HepG2 (cell line): ENCODE data around the gene ANKS1B. TPM values are rescaled to one million over a fixed set of nuclear protein-coding genes. Genes with fewer than 3 reads are reported as not detected.

Experiments
- ATAC-seq: fragments of 200-7000 bp; cut with Tn5 transposase; 3 replicates; pipeline ENCODE4 v1.9.1; 2020; ENCODE audit warnings: mild to moderate bottlenecking, moderate library complexity
- BruUV-seq: library from RNA; stranded (reverse); fragments of 400-500 nt; replicated peaks from 2 replicates; lab custom pipeline; 2021; lab: Mats Ljungman, UMichigan
- CTCF ChIA-PET: fragments of 300-600 bp; formaldehyde crosslinking; extraction: SDS; loops from one replicate; lab custom pipeline; 2021; ENCODE audit warnings: low total read pairs, inconsistent platforms, low intra/inter-chr PET ratio; lab: Yijun Ruan, JAX
- POLR2A ChIA-PET: fragments of 350-600 bp; sonication (Branson Sonifier 250); formaldehyde crosslinking; loops from one replicate; lab custom pipeline; 2020; ENCODE audit warnings: antibody characterized with exemption, inconsistent platforms; lab: Yijun Ruan, JAX
- DNase-seq: peaks from one replicate; pipeline ENCODE4 v3.0.0-alpha.2; 2015; ENCODE audit warnings: low spot score
- FAIRE-seq: peaks from 3 replicates; lab custom pipeline; 2011; peaks lifted over from hg19 to GRCh38; lab: Jason Lieb, UNC
- H2AFZ ChIP-seq: one replicate; pipeline ENCODE4 v1.6.1; 2011; ENCODE audit warnings: low read length, inconsistent platforms
- H3K27ac ChIP-seq: fragments of 300-600 bp; 3 replicates; pipeline ENCODE4 v1.8.0; 2011; ENCODE audit warnings: mixed run types, mild to moderate bottlenecking, mixed read lengths, low read length, inconsistent platforms; ENCODE audit not compliant: insufficient read depth; ENCODE audit errors: extremely low read length
- H3K27me3 ChIP-seq, 2 experiments: fragments of 200-600 bp in 1 of 2; 2 replicates in 1 of 2; 3 replicates in 1 of 2; pipeline versions ENCODE4 v1.6.0 to v1.8.0; 2011; ENCODE audit warnings: low read length in 2 of 2, mild to moderate bottlenecking in 2 of 2, moderate library complexity in 2 of 2, inconsistent platforms in 1 of 2; ENCODE audit not compliant: insufficient read depth in 2 of 2, control insufficient read depth in 1 of 2
- H3K36me3 ChIP-seq, 2 experiments: fragments of 200-600 bp in 1 of 2; replicated peaks in 1 of 2; 2 replicates in 1 of 2; 3 replicates in 1 of 2; pipeline versions ENCODE4 v1.5.1 to v1.8.0; 2011; ENCODE audit warnings: low read length in 2 of 2, inconsistent platforms in 1 of 2; ENCODE audit not compliant: insufficient read depth in 2 of 2, control insufficient read depth in 1 of 2
- H3K4me1 ChIP-seq: 2 replicates; pipeline ENCODE4 v1.5.1; 2012; ENCODE audit warnings: low read length, inconsistent platforms; ENCODE audit not compliant: insufficient read depth
- H3K4me2 ChIP-seq: 2 replicates; pipeline ENCODE4 v1.6.0; 2011; ENCODE audit warnings: low read depth, low read length, inconsistent platforms
- H3K4me3 ChIP-seq, 3 experiments: fragments of 200-600 bp in 1 of 3; sonication (generic), shearing (Covaris generic) in 1 of 3; replicated peaks in 1 of 3; 2 replicates each; pipeline ENCODE4 v1.5.1; 2011 to 2016; ENCODE audit warnings: low read length in 3 of 3, inconsistent platforms in 2 of 3, low read depth in 2 of 3, mild to moderate bottlenecking in 2 of 3, control low read depth in 1 of 3, mixed read lengths in 1 of 3; ENCODE audit not compliant: insufficient read depth in 1 of 3
- H3K79me2 ChIP-seq: one replicate; pipeline ENCODE4 v1.6.1; 2011; ENCODE audit warnings: low read length, inconsistent platforms; ENCODE audit not compliant: insufficient read depth
- H3K9ac ChIP-seq: 2 replicates; pipeline ENCODE4 v1.6.0; 2011; ENCODE audit warnings: mild to moderate bottlenecking, low read depth, low read length, inconsistent platforms; ENCODE audit not compliant: insufficient read depth
- H3K9me3 ChIP-seq: 2 replicates; pipeline ENCODE4 v1.5.1; 2012; ENCODE audit warnings: mild to moderate bottlenecking, low read length
- H4K20me1 ChIP-seq: 2 replicates; pipeline ENCODE4 v1.6.0; 2011; ENCODE audit warnings: inconsistent platforms, mild to moderate bottlenecking, low read length, moderate library complexity; ENCODE audit not compliant: insufficient read depth
- ARID2 ChIP-seq: sonication (generic); formaldehyde crosslinking; IDR thresholded peaks from 2 replicates; pipeline ENCODE4 v1.8.1; 2022; ENCODE audit warnings: mild to moderate bottlenecking, missing genetic modification reagents, borderline replicate concordance
- GPN1 ChIP-seq: sonication (generic); formaldehyde crosslinking; IDR thresholded peaks from 2 replicates; pipeline ENCODE4 v1.5.1; 2020; ENCODE audit warnings: missing genetic modification reagents, borderline replicate concordance
- RXRB ChIP-seq: IDR thresholded peaks from 2 replicates; pipeline ENCODE4 v1.6.1; 2016; ENCODE audit warnings: borderline replicate concordance, missing genetic modification reagents, missing compliant biosample characterization
- SRSF4 ChIP-seq: fragments of 200-400 bp; formaldehyde crosslinking; IDR thresholded peaks from one replicate; pipeline ENCODE4 v1.6.1; 2018; ENCODE audit warnings: mild to moderate bottlenecking, low read depth, low read length, moderate library complexity; ENCODE audit not compliant: poor library complexity, severe bottlenecking
- ZFP62 ChIP-seq: sonication (generic); formaldehyde crosslinking; IDR thresholded peaks from 2 replicates; pipeline ENCODE4 v1.4.0; 2020; ENCODE audit warnings: missing genetic modification reagents
- ZNF101 ChIP-seq: sonication (generic); formaldehyde crosslinking; IDR thresholded peaks from 2 replicates; pipeline ENCODE4 v1.4.0; 2020; ENCODE audit warnings: mild to moderate bottlenecking, low read depth, missing genetic modification reagents, borderline replicate concordance
- ZNF263 ChIP-seq: sonication (generic); formaldehyde crosslinking; IDR thresholded peaks from 2 replicates; pipeline ENCODE4 v1.4.0; 2020; ENCODE audit warnings: missing genetic modification reagents
- WGBS: methylation state at CpG from one replicate; pipeline ENCODE4 v1.1.6; 2017; ENCODE audit warnings: low lambda C conversion rate; 5-methylcytosine and 5-hydroxymethylcytosine counted together
- in situ Hi-C: cut with HindIII; loops from 2 replicates; pipeline ENCODE4 v1.10.0; 2017; ENCODE audit warnings: low pct_unique_long_range_greater_than_20kb; ENCODE audit not compliant: extremely low pct_ligation_motif_present
- intact Hi-C: fragments of 100-400 bp; cut with micrococcal nuclease; formaldehyde crosslinking; loops from one replicate; pipeline ENCODE4 v1.10.0; 2022; ENCODE audit not compliant: unreplicated experiment
- polyA plus RNA-seq, 8 experiments: library from polyadenylated mRNA; depleted of rRNA in 3 of 8; stranded (reverse) in 7 of 8; unstranded in 1 of 8; fragments of >200 nt; fragmentation: Illumina TruSeq in 4 of 8; extraction: Trizol in 4 of 8; gene quantifications; 2 replicates each; pipeline versions ENCODE4 v1.2.1 to v1.2.3, GENCODE V29; 2011 to 2016; ENCODE audit warnings: low read depth in 4 of 8, missing spikeins in 1 of 8, mixed read lengths in 1 of 8; ENCODE audit not compliant: insufficient read depth in 1 of 8
- total RNA-seq, 5 experiments: library from RNA; depleted of rRNA; stranded (reverse); fragments of >200 nt; fragmentation: Illumina TruSeq; extraction: Trizol; gene quantifications; 2 replicates each; pipeline ENCODE4 v1.2.3, GENCODE V29; 2016; ENCODE audit warnings: low read depth in 1 of 5

Gene ANKS1B
- total and polyA plus RNA-seq, 2 of the 13 experiments (the other 11 are each of a cell fraction or from before 2014, with no cell fraction given): 0.15 TPM; not detected in 1

- DNase-seq: no peak
- BruUV-seq: no TSS peak
- intact Hi-C loops: no loop called here
- no peak overlapping the region for H2AFZ ChIP-seq
- no peak overlapping the region for H3K27ac ChIP-seq
- H3K9ac ChIP-seq: no peak overlapping the region
- H3K9me3 ChIP-seq: no peaks in the 10 kb centered on the region
- no peaks in the 10 kb centered on the region for H3K36me3 ChIP-seq
- H3K4me1 ChIP-seq: peaks cover 19% of the 10 kb centered on the region
- TF ChIP-seq ZNF101 (CRISPR knock-in tag) (no peak), ZNF263 (no peak), GPN1 (CRISPR knock-in tag) (no peak), SRSF4 (no peak), ARID2 (CRISPR knock-in tag) (no peak), ZFP62 (CRISPR knock-in tag) (no peak)
- TF ChIP-seq, all 625 proteins: peak for 0
- no peak overlapping the region for H3K4me2 ChIP-seq
- FAIRE-seq (no peak), ATAC-seq (no peak)
- POLR2A ChIA-PET: no interaction called here
- no peak overlapping the region for H3K4me3 ChIP-seq
- CTCF ChIA-PET: no interaction called here
- H4K20me1 ChIP-seq: no peaks in the 10 kb centered on the region
- 41% methylated on average over 6 of the region's 9 CpGs for WGBS
- in situ Hi-C loops: no loop called here
- peaks cover 11 to 49% of the 10 kb centered on the region in 2 experiments for H3K27me3 ChIP-seq
- no peaks in the 10 kb centered on the region for H3K79me2 ChIP-seq
Measured at GRCh38 chr12:98750511-98750910, 1234.2 kb downstream of the ANKS1B start.

DNA sequence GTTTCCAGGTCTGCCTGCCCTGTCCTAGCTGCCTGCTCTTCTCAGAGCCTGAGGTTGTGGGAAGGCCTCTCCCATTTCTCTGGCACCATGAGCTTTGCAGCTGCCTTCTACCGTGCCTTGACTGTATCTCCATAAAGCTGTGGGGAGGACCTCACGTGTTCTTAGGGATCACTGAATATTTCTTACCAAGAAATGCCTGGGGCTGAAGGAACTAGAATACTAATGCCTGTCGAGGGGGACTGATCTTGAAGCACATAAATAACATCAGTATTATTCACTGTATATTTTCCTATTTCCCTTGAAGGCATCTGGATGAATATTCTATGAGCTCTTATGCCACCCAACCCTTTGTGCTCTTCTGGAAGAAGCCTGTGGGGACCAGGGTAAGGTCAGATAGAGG lies 1236.3 kb downstream of the ANKS1B start:
- in situ Hi-C loops: no loop called here
- POLR2A ChIA-PET: no interaction called here
- 4% methylated on average over 3 of the region's 3 CpGs for WGBS
- Histone ChIP-seq H3K4me3 (no peak overlapping the region), H3K4me2 (no peak overlapping the region), H3K27me3 (peaks cover 11 to 47% of the 10 kb centered on the region in 2 experiments), H3K9me3 (no peaks in the 10 kb centered on the region), H3K9ac (no peak overlapping the region), H3K36me3 (no peaks in the 10 kb centered on the region), H3K4me1 (peaks cover 10% of the 10 kb centered on the region), H3K79me2 (no peaks in the 10 kb centered on the region), H4K20me1 (no peaks in the 10 kb centered on the region), H3K27ac (no peak overlapping the region), H2AFZ (no peak overlapping the region)
- no TSS peak for BruUV-seq
- no peak for TF ChIP-seq RXRB (CRISPR knock-in tag)
- FAIRE-seq (no peak), DNase-seq (no peak), ATAC-seq (no peak)
- CTCF ChIA-PET: no interaction called here
- intact Hi-C loops: no loop called here
